GM23338 (cell line): ENCODE measurements around the gene NHLRC4. TPM values are rescaled to one million over a fixed set of nuclear protein-coding genes. Genes with fewer than 3 reads are reported as not detected.

Experiments used
- ATAC-seq: fragments of 200-7000 bp; cut with Tn5 transposase; 3 replicates; pipeline ENCODE4 v1.9.1; 2020
- DNase-seq: peaks from one replicate; pipeline ENCODE4 v3.0.0-alpha.2; 2015; ENCODE audit warnings: low spot score
- H2AFZ ChIP-seq: fragments of 200-600 bp; sonication (generic); 2 replicates; pipeline ENCODE4 v1.8.0; 2016; ENCODE audit warnings: antibody characterized with exemption, mild to moderate bottlenecking, moderate library complexity
- H3F3A ChIP-seq: fragments of 200-600 bp; sonication (generic); replicated peaks from 2 replicates; pipeline ENCODE4 v1.8.0; 2017; ENCODE audit warnings: antibody characterized with exemption, mixed run types, low read depth
- H3K27ac ChIP-seq: fragments of 200-600 bp; sonication (generic); 2 replicates; pipeline ENCODE4 v1.6.1; 2016; ENCODE audit warnings: low read depth
- H3K27me3 ChIP-seq: fragments of 200-600 bp; sonication (generic); 2 replicates; pipeline ENCODE4 v1.8.0; 2016; ENCODE audit warnings: mild to moderate bottlenecking, mixed run types, moderate library complexity; ENCODE audit not compliant: insufficient read depth
- H3K36me3 ChIP-seq: fragments of 200-600 bp; sonication (generic); 2 replicates; pipeline ENCODE4 v1.8.0; 2016; ENCODE audit warnings: mild to moderate bottlenecking; ENCODE audit not compliant: insufficient read depth
- H3K4me1 ChIP-seq: fragments of 200-600 bp; sonication (generic); 2 replicates; pipeline ENCODE4 v1.8.0; 2016; ENCODE audit warnings: mild to moderate bottlenecking, moderate library complexity; ENCODE audit not compliant: insufficient read depth
- H3K4me2 ChIP-seq: fragments of 200-600 bp; sonication (generic); 2 replicates; pipeline ENCODE4 v1.7.1; 2017; ENCODE audit warnings: mixed run types
- H3K4me3 ChIP-seq: fragments of 200-600 bp; sonication (generic); 2 replicates; pipeline ENCODE4 v1.6.1; 2016; ENCODE audit warnings: mixed run types
- H3K79me2 ChIP-seq: fragments of 200-600 bp; sonication (generic); replicated peaks from 2 replicates; pipeline ENCODE4 v1.8.0; 2017; ENCODE audit warnings: mild to moderate bottlenecking; ENCODE audit not compliant: insufficient read depth
- H3K9me2 ChIP-seq: fragments of 200-600 bp; sonication (generic); 2 replicates; pipeline ENCODE4 v1.8.0; 2017; ENCODE audit not compliant: insufficient read depth
- H4K20me1 ChIP-seq: fragments of 200-600 bp; sonication (generic); replicated peaks from 2 replicates; pipeline ENCODE4 v1.8.0; 2017; ENCODE audit warnings: mild to moderate bottlenecking; ENCODE audit not compliant: insufficient read depth
- H3K27ac Mint-ChIP-seq: 2 replicates; pipeline ENCODE4 v1.8.0; 2020; ENCODE audit warnings: inconsistent platforms, mild to moderate bottlenecking, moderate library complexity, mixed read lengths
- H3K27me3 Mint-ChIP-seq: 3 replicates; pipeline ENCODE4 v1.8.0; 2022; ENCODE audit warnings: low read depth, mild to moderate bottlenecking, moderate library complexity, mixed read lengths, inconsistent platforms; ENCODE audit not compliant: insufficient read depth, poor library complexity
- H3K36me3 Mint-ChIP-seq: 3 replicates; pipeline ENCODE4 v1.8.0; 2021; ENCODE audit warnings: low read depth, mild to moderate bottlenecking, inconsistent platforms, moderate library complexity, mixed read lengths
- H3K4me1 Mint-ChIP-seq: 3 replicates; pipeline ENCODE4 v1.8.0; 2020; ENCODE audit warnings: mild to moderate bottlenecking, inconsistent platforms, mixed read lengths
- H3K4me3 Mint-ChIP-seq: 3 replicates; pipeline ENCODE4 v1.8.0; 2021; ENCODE audit warnings: moderate library complexity, mild to moderate bottlenecking, inconsistent platforms, mixed read lengths
- H3K9me3 Mint-ChIP-seq: 3 replicates; pipeline ENCODE4 v1.8.0; 2020; ENCODE audit warnings: moderate library complexity, mild to moderate bottlenecking, inconsistent platforms, mixed read lengths
- EZH2 ChIP-seq: fragments of 200-600 bp; sonication (generic); IDR thresholded peaks from one replicate; pipeline ENCODE4 v1.8.0; 2017; ENCODE audit warnings: antibody characterized with exemption, mild to moderate bottlenecking, low read depth; ENCODE audit not compliant: unreplicated experiment
- POLR2AphosphoS5 ChIP-seq: IDR thresholded peaks from 2 replicates; pipeline ENCODE4 v1.6.1; 2016; ENCODE audit warnings: antibody characterized with exemption, low read depth
- polyA plus RNA-seq: library from polyadenylated mRNA; unstranded; fragments of >200 nt; fragmentation: Nextera tagmentation; extraction: Ambion mirVana; gene quantifications from 2 replicates; pipeline ENCODE4 v1.2.1, GENCODE V29; 2016
- total RNA-seq: library from RNA; depleted of rRNA; stranded (reverse); fragments of >200 nt; shearing (Covaris generic); gene quantifications from 2 replicates; pipeline ENCODE4 v1.2.3, GENCODE V29; 2014
- TF ChIP-seq, protein P1 (sequence below): IDR thresholded peaks from 2 replicates; pipeline ENCODE4 v1.6.1; 2016; ENCODE audit warnings: antibody characterized with exemption
- TF ChIP-seq, protein P2 (sequence below): fragments of 250-450 bp; sonication (Bioruptor Pico); IDR thresholded peaks from 2 replicates; pipeline ENCODE4 v1.5.0; 2020; ENCODE audit warnings: mild to moderate bottlenecking, moderate library complexity

The NHLRC4 gene
- total and polyA plus RNA-seq, 2 experiments from 2014 or later, result 0.47 to 0.80 TPM

DNA sequence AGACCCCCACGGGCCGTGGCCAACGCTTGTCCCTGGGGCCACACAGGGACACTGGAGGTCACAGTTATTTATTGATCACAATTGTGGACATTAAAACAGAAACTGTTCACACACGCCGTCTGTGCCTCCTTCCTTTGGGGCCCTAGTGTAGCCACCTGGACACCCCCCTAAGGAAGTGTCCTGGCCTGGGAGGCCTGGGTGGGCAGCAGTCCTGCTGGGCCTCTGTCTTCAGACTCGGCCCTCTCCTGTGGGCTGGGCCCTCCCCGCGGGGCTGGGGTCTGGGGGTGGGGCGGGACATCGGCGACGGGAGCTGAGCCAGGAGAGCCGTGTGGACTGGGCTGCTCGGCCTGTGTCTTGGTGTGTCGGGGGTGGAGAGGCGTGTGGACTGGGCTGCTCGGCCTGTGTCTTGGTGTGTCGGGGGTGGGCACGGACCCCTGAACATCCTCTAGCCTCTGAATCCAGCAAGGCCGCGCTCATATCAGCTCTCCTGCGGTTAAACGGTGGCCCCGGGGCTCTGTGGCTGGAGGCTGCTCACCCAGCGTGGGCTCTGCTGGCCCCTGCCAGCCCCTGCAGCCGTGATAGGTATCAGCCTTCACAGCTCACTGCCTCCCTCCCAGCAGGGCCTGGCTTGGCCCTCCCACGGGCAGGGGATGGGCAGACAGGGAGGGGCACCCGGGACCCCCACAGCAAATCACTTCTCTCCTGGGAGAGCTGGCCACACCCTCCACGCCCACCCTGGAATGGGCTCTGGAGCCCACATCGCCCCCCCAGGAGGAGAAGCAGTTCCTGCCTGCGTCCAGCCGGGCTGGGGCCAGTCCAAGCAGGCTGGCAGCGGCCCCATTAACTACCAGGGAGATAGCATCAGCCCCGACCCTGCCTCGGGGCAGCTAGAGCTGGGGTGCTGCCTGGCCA lies 1.1 kb upstream of the NHLRC4 start:
- TF ChIP-seq, protein P1, sequence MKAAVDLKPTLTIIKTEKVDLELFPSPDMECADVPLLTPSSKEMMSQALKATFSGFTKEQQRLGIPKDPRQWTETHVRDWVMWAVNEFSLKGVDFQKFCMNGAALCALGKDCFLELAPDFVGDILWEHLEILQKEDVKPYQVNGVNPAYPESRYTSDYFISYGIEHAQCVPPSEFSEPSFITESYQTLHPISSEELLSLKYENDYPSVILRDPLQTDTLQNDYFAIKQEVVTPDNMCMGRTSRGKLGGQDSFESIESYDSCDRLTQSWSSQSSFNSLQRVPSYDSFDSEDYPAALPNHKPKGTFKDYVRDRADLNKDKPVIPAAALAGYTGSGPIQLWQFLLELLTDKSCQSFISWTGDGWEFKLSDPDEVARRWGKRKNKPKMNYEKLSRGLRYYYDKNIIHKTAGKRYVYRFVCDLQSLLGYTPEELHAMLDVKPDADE, result no peak
- TF ChIP-seq EZH2 (no peak), POLR2AphosphoS5 (no peak)
- TF ChIP-seq, protein P2, sequence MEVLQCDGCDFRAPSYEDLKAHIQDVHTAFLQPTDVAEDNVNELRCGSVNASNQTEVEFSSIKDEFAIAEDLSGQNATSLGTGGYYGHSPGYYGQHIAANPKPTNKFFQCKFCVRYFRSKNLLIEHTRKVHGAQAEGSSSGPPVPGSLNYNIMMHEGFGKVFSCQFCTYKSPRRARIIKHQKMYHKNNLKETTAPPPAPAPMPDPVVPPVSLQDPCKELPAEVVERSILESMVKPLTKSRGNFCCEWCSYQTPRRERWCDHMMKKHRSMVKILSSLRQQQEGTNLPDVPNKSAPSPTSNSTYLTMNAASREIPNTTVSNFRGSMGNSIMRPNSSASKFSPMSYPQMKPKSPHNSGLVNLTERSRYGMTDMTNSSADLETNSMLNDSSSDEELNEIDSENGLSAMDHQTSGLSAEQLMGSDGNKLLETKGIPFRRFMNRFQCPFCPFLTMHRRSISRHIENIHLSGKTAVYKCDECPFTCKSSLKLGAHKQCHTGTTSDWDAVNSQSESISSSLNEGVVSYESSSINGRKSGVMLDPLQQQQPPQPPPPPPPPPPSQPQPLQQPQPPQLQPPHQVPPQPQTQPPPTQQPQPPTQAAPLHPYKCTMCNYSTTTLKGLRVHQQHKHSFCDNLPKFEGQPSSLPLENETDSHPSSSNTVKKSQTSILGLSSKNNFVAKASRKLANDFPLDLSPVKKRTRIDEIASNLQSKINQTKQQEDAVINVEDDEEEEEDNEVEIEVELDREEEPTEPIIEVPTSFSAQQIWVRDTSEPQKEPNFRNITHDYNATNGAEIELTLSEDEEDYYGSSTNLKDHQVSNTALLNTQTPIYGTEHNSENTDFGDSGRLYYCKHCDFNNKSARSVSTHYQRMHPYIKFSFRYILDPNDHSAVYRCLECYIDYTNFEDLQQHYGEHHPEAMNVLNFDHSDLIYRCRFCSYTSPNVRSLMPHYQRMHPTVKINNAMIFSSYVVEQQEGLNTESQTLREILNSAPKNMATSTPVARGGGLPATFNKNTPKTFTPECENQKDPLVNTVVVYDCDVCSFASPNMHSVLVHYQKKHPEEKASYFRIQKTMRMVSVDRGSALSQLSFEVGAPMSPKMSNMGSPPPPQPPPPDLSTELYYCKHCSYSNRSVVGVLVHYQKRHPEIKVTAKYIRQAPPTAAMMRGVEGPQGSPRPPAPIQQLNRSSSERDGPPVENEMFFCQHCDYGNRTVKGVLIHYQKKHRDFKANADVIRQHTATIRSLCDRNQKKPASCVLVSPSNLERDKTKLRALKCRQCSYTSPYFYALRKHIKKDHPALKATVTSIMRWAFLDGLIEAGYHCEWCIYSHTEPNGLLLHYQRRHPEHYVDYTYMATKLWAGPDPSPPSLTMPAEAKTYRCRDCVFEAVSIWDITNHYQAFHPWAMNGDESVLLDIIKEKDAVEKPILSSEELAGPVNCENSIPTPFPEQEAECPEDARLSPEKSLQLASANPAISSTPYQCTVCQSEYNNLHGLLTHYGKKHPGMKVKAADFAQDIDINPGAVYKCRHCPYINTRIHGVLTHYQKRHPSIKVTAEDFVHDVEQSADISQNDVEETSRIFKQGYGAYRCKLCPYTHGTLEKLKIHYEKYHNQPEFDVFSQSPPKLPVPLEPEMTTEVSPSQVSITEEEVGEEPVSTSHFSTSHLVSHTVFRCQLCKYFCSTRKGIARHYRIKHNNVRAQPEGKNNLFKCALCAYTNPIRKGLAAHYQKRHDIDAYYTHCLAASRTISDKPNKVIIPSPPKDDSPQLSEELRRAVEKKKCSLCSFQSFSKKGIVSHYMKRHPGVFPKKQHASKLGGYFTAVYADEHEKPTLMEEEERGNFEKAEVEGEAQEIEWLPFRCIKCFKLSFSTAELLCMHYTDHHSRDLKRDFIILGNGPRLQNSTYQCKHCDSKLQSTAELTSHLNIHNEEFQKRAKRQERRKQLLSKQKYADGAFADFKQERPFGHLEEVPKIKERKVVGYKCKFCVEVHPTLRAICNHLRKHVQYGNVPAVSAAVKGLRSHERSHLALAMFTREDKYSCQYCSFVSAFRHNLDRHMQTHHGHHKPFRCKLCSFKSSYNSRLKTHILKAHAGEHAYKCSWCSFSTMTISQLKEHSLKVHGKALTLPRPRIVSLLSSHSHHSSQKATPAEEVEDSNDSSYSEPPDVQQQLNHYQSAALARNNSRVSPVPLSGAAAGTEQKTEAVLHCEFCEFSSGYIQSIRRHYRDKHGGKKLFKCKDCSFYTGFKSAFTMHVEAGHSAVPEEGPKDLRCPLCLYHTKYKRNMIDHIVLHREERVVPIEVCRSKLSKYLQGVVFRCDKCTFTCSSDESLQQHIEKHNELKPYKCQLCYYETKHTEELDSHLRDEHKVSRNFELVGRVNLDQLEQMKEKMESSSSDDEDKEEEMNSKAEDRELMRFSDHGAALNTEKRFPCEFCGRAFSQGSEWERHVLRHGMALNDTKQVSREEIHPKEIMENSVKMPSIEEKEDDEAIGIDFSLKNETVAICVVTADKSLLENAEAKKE, result no peak
- no peak overlapping the region for H3K27ac ChIP-seq
- peaks cover 12% of the 10 kb centered on the region for H3K27me3 ChIP-seq
- Mint-ChIP-seq H3K36me3 (no peaks in the 10 kb centered on the region), H3K4me3 (no peak overlapping the region), H3K27ac (no peak overlapping the region), H3K4me1 (peaks cover 4% of the 10 kb centered on the region; the same call in 2 of the 3 replicates), H3K27me3 (peaks cover 6% of the 10 kb centered on the region), H3K9me3 (no peaks in the 10 kb centered on the region)
- ATAC-seq (no peak), DNase-seq (no peak)
- H3K4me3 ChIP-seq, result no peak overlapping the region
- no peaks in the 10 kb centered on the region for H3K9me2 ChIP-seq
- H3K79me2 ChIP-seq, result peaks cover 7% of the 10 kb centered on the region
- H3K36me3 ChIP-seq, result no peaks in the 10 kb centered on the region
- 0 out of 2 replicates have a peak, but pooled peaks cover 11% of the 10 kb centered on the region for H3F3A ChIP-seq
- H4K20me1 ChIP-seq, result no peaks in the 10 kb centered on the region
- no peak overlapping the region for H2AFZ ChIP-seq
- H3K4me2 ChIP-seq, result no peak overlapping the region
- peaks cover 17% of the 10 kb centered on the region for H3K4me1 ChIP-seq
